ENCODE results near the gene KRTAP6-1.

DNA sequence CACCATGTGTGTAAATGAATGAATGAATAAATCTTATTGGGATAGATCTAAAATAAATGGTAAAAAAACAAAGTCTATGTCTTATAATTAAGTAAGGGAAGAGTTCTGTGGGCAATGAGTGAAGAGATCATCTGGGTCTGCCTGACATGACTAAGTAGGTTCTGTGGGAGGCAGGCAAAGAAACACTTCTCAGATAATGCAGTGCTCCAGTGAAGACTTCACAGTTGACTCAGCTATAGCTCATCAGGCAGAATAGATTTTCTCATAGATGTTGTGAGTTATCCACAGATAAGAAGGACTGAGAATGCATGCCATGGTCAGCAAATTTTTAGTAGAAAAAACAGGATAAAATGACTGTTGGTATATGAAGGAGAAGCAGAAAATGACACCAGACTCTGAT, 36.0 kb downstream of the KRTAP6-1 start:
- TF ChIP-seq, protein P1, sequence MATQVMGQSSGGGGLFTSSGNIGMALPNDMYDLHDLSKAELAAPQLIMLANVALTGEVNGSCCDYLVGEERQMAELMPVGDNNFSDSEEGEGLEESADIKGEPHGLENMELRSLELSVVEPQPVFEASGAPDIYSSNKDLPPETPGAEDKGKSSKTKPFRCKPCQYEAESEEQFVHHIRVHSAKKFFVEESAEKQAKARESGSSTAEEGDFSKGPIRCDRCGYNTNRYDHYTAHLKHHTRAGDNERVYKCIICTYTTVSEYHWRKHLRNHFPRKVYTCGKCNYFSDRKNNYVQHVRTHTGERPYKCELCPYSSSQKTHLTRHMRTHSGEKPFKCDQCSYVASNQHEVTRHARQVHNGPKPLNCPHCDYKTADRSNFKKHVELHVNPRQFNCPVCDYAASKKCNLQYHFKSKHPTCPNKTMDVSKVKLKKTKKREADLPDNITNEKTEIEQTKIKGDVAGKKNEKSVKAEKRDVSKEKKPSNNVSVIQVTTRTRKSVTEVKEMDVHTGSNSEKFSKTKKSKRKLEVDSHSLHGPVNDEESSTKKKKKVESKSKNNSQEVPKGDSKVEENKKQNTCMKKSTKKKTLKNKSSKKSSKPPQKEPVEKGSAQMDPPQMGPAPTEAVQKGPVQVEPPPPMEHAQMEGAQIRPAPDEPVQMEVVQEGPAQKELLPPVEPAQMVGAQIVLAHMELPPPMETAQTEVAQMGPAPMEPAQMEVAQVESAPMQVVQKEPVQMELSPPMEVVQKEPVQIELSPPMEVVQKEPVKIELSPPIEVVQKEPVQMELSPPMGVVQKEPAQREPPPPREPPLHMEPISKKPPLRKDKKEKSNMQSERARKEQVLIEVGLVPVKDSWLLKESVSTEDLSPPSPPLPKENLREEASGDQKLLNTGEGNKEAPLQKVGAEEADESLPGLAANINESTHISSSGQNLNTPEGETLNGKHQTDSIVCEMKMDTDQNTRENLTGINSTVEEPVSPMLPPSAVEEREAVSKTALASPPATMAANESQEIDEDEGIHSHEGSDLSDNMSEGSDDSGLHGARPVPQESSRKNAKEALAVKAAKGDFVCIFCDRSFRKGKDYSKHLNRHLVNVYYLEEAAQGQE (IDR thresholded peaks at IDR 0.05; ENCODE audit: low read depth, low read length), result no peak
- TF ChIP-seq NFIC (IDR thresholded peaks at IDR 0.05; ENCODE audit: low read depth, low read length), result no peak
- no peak for TF ChIP-seq GABPA (IDR thresholded peaks at IDR 0.05; ENCODE audit: low read depth)
- TF ChIP-seq, protein P2, sequence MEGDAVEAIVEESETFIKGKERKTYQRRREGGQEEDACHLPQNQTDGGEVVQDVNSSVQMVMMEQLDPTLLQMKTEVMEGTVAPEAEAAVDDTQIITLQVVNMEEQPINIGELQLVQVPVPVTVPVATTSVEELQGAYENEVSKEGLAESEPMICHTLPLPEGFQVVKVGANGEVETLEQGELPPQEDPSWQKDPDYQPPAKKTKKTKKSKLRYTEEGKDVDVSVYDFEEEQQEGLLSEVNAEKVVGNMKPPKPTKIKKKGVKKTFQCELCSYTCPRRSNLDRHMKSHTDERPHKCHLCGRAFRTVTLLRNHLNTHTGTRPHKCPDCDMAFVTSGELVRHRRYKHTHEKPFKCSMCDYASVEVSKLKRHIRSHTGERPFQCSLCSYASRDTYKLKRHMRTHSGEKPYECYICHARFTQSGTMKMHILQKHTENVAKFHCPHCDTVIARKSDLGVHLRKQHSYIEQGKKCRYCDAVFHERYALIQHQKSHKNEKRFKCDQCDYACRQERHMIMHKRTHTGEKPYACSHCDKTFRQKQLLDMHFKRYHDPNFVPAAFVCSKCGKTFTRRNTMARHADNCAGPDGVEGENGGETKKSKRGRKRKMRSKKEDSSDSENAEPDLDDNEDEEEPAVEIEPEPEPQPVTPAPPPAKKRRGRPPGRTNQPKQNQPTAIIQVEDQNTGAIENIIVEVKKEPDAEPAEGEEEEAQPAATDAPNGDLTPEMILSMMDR (IDR thresholded peaks at IDR 0.05 in 2 of 3, conservative IDR thresholded peaks at IDR 0.05 in 1 of 3; ENCODE audit: control insufficient read depth in 2 of 3, extremely low read depth in 1 of 3, insufficient read depth in 1 of 3, low read depth in 3 of 3, low read length in 3 of 3), result no peak
- no peak for TF ChIP-seq SP1 (IDR thresholded peaks at IDR 0.05; ENCODE audit: low read depth, low read length)
- TF ChIP-seq, protein P3, sequence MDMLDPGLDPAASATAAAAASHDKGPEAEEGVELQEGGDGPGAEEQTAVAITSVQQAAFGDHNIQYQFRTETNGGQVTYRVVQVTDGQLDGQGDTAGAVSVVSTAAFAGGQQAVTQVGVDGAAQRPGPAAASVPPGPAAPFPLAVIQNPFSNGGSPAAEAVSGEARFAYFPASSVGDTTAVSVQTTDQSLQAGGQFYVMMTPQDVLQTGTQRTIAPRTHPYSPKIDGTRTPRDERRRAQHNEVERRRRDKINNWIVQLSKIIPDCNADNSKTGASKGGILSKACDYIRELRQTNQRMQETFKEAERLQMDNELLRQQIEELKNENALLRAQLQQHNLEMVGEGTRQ (IDR thresholded peaks at IDR 0.05; ENCODE audit: borderline replicate concordance, low read depth, low read length), result no peak
- TF ChIP-seq PML (IDR thresholded peaks at IDR 0.05; ENCODE audit: low read length), result no peak
- no peak for TF ChIP-seq PAX5 (IDR thresholded peaks at IDR 0.05; ENCODE audit: borderline replicate concordance, low read depth, low read length)
- TF ChIP-seq POLR2AphosphoS5 (IDR thresholded peaks at IDR 0.05; ENCODE audit: low read length), result no peak
- TF ChIP-seq, protein P4, sequence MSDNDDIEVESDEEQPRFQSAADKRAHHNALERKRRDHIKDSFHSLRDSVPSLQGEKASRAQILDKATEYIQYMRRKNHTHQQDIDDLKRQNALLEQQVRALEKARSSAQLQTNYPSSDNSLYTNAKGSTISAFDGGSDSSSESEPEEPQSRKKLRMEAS (IDR thresholded peaks at IDR 0.05; ENCODE audit: low read depth, low read length), result no peak
- TF ChIP-seq CHD4 (IDR thresholded peaks at IDR 0.05), result no peak

All from GM12878 (cell line).